ENCODE measurements around the gene MBTPS1.

DNA sequence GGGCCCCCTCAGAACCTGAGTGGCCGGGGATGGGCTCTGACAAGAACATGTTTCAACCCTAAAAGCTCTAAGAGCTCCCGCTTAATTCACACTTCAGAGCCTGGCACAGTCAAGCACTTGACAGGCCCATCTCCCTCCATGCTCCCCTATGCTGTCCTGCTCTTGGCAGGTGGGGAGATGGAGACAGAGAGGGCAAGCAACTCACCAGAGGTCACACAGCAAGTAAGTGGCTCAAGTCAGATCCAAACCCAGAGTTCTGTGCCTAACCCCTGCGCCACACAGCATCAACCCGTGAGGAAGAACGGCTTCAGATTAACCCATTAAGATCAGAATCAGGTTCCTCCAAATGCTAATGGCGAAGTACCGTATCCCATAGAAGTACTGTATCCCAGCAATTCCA is 112.3 kb downstream of the MBTPS1 start:
- TF ChIP-seq, protein P1, sequence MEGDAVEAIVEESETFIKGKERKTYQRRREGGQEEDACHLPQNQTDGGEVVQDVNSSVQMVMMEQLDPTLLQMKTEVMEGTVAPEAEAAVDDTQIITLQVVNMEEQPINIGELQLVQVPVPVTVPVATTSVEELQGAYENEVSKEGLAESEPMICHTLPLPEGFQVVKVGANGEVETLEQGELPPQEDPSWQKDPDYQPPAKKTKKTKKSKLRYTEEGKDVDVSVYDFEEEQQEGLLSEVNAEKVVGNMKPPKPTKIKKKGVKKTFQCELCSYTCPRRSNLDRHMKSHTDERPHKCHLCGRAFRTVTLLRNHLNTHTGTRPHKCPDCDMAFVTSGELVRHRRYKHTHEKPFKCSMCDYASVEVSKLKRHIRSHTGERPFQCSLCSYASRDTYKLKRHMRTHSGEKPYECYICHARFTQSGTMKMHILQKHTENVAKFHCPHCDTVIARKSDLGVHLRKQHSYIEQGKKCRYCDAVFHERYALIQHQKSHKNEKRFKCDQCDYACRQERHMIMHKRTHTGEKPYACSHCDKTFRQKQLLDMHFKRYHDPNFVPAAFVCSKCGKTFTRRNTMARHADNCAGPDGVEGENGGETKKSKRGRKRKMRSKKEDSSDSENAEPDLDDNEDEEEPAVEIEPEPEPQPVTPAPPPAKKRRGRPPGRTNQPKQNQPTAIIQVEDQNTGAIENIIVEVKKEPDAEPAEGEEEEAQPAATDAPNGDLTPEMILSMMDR (conservative IDR thresholded peaks at IDR 0.05 in 1 of 2, IDR thresholded peaks at IDR 0.05 in 1 of 2; ENCODE audit: low read depth in 1 of 2, low read length in 2 of 2): no peak
- no peak for TF ChIP-seq EZH2 (IDR thresholded peaks at IDR 0.05; ENCODE audit: low read length, missing control alignments)

Data from fibroblast of lung (primary cell).